Ramos (cell line): ENCODE measurements around the gene TUT4.

Experiments used
- in situ Hi-C: fragments of 300-500 bp; cut with MboI; formaldehyde crosslinking; loops from one replicate; pipeline ENCODE4 v1.14.3; 2022; ENCODE audit warnings: low sequenced_read_pairs; ENCODE audit not compliant: unreplicated experiment

The TUT4 gene

DNA sequence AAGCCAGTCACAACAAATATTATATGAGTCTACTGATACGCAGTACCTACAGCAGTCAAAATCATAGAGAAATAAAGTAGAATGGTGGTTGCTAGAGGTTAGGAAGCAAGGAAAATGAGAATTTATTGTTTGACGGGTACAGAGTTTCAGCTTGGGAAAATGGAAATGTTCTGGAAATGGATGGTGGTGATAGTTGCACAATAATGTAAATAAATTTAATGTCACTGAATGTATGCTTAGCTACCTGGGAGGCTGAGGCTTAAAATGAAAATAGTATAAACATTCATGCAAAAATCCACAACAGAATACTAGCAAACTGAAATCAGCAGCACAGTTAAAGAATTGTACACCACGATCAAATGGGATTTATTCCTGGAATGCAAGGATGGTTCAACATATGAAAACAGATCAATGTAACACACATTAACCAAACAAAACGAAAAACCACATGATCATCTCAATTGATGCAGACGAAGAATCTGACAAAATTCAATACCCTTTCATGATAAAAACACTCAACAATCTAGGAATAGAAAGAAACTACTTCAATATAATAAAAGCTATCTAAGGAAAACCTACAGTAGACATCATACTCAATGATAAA is 10.7 kb downstream of the TUT4 start:
- in situ Hi-C loops: no loop called here

- in situ Hi-C loops: no loop called here
Measured at GRCh38 chr1:52534928-52535764, 17.7 kb downstream of the TUT4 start.

DNA sequence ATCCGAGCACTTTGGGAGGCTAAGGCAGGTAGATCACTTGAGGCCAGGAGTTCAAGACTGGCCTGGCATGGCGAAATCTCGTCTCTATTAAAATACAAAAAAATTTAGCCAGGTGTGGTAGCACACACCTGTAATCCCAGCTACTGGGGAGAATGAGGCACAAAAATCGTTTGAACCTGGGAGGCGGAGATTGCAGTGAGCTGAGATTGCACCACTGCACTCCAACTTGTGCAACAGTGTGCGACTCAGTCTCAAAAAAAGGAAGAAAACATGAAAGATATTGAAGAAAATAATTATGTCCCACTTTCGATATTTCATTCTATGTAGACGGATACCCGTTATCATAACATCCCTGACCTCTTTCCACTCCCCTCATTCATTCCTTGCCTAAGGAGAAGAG is 19.2 kb downstream of the TUT4 start:
- in situ Hi-C loops: no loop called here

- in situ Hi-C loops: no loop called here
Measured at GRCh38 chr1:52532731-52533327, 20.1 kb downstream of the TUT4 start.

GRCh38 chr1:52532247-52532646 is 20.6 kb downstream of the TUT4 start:
- in situ Hi-C loops: no loop called here

DNA sequence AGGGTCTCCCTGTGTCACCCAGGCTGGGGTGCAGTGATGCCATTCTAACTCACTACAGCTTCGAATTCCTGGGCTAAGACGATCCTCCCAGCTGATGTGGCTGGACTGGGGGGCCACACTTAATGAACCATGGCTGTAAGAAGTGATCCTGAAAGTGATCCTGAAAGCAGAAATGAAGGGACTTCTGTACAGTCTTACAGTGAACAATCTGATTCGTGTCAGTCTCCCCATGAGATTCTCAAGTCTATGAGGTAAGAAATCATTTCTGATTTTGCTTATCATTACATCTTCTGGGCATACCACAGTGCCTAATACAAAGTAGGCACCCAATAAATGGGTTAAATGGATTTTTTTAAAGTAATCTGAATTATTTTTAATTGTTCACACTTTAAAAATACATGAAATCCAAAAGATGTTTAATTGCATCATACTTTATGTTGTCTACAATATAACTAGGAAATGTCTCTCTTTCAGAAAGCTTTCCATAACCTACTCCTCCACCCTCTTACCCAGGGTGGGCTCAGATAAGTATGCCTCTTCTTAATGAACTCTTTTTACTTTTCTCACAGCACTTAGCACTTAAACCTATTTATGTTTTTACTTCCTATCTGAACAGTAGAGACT is 21.5 kb downstream of the TUT4 start:
- in situ Hi-C loops: no loop called here

GRCh38 chr1:52530563-52531144 is 22.2 kb downstream of the TUT4 start:
- in situ Hi-C loops: no loop called here

GRCh38 chr1:52523376-52523775 is 29.5 kb downstream of the TUT4 start:
- in situ Hi-C loops: no loop called here

DNA sequence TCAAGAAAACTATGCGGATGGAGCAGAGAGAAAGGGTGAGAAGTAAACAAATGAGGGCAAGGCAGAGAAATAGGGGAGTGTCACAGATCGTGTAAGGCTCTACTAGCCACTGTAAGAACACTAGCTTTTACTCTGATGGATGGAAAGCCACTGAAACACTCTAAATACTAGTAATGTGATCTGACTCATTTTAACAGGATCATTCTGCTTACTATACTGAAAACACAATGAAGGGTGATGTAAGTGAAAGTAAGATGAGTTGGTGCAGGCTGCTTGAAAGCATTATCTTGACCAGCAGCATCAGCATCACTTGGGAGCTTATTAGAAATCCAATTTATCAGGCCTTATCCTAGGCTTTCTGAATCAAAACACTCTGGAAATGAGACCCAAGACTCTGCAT is 32.7 kb downstream of the TUT4 start:
- in situ Hi-C loops: no loop called here

GRCh38 chr1:52518962-52519361 is 33.9 kb downstream of the TUT4 start:
- in situ Hi-C loops: no loop called here

DNA sequence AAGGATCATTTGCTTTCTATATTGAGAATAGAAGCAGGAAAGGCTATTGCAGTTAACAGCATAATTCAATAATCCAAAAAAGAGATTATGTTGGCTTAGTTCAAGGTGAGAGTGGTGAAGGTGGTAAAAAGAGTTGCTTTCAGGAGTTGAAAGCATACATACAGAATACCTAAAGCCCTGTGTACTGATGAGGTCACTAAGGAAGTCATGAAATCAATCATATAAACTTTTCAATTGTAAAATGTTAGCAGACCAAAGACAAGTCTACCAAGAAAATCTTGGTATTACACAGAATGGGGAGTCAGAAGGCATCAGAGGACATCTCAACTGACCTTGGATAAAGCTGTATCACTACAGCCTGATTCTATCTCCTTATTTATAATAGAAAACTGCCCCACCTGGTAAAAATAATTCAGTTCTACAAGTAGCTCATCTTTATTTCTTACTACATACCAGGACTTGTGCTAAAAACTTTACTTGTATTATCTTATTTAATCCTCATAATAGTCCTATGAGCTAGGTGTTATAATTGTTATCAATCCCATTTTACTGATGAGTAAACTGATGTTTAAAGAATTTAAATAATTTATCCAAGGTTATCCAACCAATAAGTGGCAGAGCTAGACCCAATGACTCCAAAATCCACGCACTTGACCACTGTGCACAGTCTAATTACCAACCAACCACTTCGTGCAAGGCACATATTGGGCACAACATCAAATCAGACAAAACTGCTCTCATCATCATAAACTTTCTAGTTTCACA is 40.9 kb downstream of the TUT4 start:
- in situ Hi-C loops: no loop called here

- in situ Hi-C loops: no loop called here
Measured at GRCh38 chr1:52511439-52511838, 41.5 kb downstream of the TUT4 start.

- in situ Hi-C loops: no loop called here
Measured at GRCh38 chr1:52506920-52507546, 45.9 kb downstream of the TUT4 start.

DNA sequence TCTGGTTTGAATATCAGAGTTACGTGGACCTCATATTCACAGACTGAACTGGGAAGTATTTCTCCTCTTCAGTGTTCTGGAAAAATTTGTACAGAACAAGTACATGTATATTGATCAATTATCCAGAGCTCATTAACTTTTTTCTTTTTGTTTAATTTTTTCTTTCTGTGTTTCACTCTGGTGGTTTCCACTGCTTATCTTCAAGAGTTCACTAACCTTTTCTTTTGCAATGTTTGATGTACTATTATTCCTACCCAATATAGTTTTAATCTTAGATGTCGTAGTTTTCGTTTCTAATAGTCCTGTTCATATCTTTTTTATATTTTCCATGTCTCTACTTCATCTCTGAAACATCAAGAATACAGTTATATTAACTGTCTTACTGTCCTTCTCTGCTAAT is 46.5 kb downstream of the TUT4 start:
- in situ Hi-C loops: no loop called here

DNA sequence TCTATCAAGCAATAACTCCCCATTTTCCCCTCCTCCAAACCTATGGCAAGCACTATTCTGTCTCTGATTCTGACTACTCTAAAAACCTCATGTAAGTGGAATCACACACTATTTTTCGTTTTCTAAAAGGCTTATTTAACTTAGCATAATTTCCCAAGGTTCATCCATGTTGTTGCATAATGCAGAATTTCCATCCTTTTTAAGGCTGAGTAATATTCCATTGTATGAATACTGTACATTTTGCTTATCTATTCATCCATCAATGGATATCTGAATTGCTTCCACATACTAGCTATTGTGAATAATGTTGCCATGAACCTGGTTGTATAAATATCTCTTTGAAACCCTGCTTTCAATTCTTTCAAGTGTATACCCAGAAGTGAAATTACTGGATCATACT is 48.2 kb downstream of the TUT4 start:
- in situ Hi-C loops: no loop called here

DNA sequence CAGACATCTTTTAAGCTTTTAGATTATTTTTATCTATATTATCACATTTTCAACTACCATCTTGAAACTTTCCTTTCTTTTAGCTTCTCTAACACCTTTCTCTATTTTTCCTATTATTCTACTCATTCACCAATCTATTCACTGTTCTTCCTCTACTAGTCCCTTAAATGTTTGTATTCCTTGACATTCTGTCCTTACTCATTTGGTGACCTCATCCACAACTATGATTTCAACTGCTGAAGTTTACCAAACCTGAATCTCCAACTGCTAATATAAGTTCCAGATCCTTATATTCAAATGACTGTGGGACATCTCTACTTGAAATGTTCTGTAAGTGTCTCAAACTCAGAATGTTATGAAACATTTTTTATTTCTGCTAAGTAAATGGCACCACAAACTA is 49.2 kb downstream of the TUT4 start:
- in situ Hi-C loops: no loop called here

GRCh38 chr1:52502789-52503188 is 50.1 kb downstream of the TUT4 start:
- in situ Hi-C loops: no loop called here

DNA sequence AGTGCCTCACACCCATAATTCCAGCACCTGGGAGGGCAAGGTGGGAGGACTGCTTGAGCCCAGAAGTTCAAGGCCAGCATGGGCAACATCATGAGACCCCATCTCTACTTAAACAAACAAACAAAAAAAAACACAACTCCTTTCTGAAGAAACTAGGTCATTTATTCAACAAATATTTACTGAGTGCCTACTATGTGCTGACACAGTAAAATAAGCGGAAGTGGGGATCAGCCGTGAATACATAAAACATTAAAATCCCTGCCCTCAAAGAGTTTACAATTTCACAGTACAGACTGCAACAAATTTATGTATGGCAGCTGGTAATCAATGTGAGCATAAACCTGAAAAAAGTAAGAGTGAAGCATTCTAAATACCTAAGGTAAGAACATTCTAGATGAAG is 65.3 kb downstream of the TUT4 start:
- in situ Hi-C loops: no loop called here

- in situ Hi-C loops: no loop called here
Measured at GRCh38 chr1:52482326-52483004, 70.4 kb downstream of the TUT4 start.
